ENCODE measurements around the gene UBE2A.

GRCh38 chrX:119605464-119606279, 31.3 kb downstream of the UBE2A start:
- TF ChIP-seq CTCF (conservative IDR thresholded peaks at IDR 0.05; ENCODE audit: low read depth, low read length) (no peak), EZH2phosphoT487 (IDR thresholded peaks at IDR 0.05; ENCODE audit: borderline replicate concordance, low read length) (no peak), EZH2 (IDR thresholded peaks at IDR 0.05; ENCODE audit: low read length, unreplicated experiment) (no peak)
